Measurements from ENCODE around the gene GRM2. TPM values are rescaled to one million over a fixed set of nuclear protein-coding genes. Genes with fewer than 3 reads are reported as not detected.

The GRM2 gene
- total and polyA plus RNA-seq, 2 donors (not counting 1 experiment from before 2014, with no cell fraction given) = under 0.01 to 0.06 TPM

DNA sequence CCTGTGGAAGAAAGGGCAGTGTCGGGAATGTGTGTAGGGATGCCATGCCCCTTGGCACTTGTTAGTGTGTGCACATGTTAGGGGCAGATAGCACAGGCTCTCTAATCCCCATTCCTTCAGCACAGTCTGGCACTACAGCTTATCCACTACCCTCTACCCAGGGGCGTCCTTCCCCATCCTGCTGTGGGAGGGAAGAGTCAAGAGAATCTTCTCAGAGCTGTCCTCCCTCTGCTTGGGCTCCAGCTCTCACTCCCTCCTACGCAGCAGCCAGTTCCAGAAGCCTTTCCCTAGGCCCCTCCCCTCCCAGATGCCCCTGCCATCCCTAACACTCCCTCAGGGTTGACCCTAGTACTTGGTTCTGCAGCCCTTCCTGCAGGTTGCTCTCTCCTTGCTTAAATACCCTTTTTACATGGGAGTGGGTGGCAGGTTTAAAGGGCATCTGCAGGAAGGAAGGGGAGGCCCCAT, 815 bp upstream of the GRM2 start:
- DNase-seq (ENCODE audit: low read depth in 2 of 2) = no peak
- Histone ChIP-seq H4K20me1 (ENCODE audit: control insufficient read depth, extremely low read depth, insufficient read depth, low read length) (no peaks in the 10 kb centered on the region), H3K36me3 (ENCODE audit: control insufficient read depth, insufficient read depth, low read length) (no peaks in the 10 kb centered on the region), H3K79me2 (ENCODE audit: control insufficient read depth, insufficient read depth, low read length) (no peaks in the 10 kb centered on the region), H3K27ac (ENCODE audit: insufficient read depth, low read length) (no peak overlapping the region), H3K9me3 (ENCODE audit: control insufficient read depth, insufficient read depth, low read depth, low read length) (no peaks in the 10 kb centered on the region), H3K4me3 (replicated peaks in 1 of 4; ENCODE audit: control extremely low read depth in 1 of 4, insufficient read depth in 1 of 4, low read depth in 3 of 4, low read length in 4 of 4) (no peak overlapping the region), H3K9ac (ENCODE audit: insufficient read depth, low read length) (no peak overlapping the region), H3K4me1 (ENCODE audit: control insufficient read depth, extremely low read depth, insufficient read depth, low read length) (no peaks in the 10 kb centered on the region), H3K27me3 (ENCODE audit: control insufficient read depth, insufficient read depth, low read length) (no peaks in the 10 kb centered on the region), H2AFZ (ENCODE audit: low read length) (no peak overlapping the region), H3K4me2 (ENCODE audit: extremely low read depth, insufficient read depth, low read length) (no peak overlapping the region)
- TF ChIP-seq, protein P1, sequence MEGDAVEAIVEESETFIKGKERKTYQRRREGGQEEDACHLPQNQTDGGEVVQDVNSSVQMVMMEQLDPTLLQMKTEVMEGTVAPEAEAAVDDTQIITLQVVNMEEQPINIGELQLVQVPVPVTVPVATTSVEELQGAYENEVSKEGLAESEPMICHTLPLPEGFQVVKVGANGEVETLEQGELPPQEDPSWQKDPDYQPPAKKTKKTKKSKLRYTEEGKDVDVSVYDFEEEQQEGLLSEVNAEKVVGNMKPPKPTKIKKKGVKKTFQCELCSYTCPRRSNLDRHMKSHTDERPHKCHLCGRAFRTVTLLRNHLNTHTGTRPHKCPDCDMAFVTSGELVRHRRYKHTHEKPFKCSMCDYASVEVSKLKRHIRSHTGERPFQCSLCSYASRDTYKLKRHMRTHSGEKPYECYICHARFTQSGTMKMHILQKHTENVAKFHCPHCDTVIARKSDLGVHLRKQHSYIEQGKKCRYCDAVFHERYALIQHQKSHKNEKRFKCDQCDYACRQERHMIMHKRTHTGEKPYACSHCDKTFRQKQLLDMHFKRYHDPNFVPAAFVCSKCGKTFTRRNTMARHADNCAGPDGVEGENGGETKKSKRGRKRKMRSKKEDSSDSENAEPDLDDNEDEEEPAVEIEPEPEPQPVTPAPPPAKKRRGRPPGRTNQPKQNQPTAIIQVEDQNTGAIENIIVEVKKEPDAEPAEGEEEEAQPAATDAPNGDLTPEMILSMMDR (conservative IDR thresholded peaks at IDR 0.05 in 1 of 2, IDR thresholded peaks at IDR 0.05 in 1 of 2; ENCODE audit: low read depth in 1 of 2, low read length in 2 of 2) = no peak

DNA sequence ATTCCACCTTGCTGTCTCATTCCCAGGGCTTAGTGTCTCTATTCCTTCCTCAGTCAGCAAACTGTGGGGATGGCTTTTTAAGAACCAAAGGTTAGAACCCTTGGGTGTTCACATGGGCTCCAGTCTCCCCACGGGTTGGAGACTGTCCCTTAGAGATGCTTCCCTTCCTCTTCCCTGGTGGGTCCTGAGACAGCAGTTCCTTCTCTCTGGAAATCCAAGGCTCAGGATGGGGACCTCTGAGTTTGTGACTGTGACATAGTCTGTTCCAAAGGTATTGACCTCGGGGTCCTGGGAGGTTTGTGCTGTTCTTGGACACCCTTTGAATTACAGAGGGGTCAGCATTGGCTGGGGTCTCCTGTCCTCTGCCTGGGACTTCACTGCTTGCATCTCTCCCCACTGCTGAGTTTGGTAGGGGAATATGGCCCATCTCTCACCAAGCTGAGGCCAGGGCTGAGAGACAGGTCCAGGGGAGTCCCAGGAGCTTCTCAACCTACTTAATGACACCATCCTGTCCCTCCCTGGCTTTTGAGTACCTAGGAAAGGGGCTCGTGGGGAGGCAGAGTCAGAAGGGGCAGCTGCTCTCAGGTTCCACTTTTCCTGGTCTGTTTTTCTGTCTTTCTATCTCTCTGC, 1.5 kb downstream of the GRM2 start:
- no peak overlapping the region for H3K4me2 ChIP-seq (ENCODE audit: extremely low read depth, insufficient read depth, low read length)
- TF ChIP-seq, protein P1 (conservative IDR thresholded peaks at IDR 0.05 in 1 of 2, IDR thresholded peaks at IDR 0.05 in 1 of 2; ENCODE audit: low read depth in 1 of 2, low read length in 2 of 2) = no peak
- TF ChIP-seq EZH2 (IDR thresholded peaks at IDR 0.05; ENCODE audit: low read length, missing control alignments) = no peak
- no peak overlapping the region for H2AFZ ChIP-seq (ENCODE audit: low read length)
- no peak overlapping the region for H3K4me3 ChIP-seq (replicated peaks in 1 of 4; ENCODE audit: control extremely low read depth in 1 of 4, insufficient read depth in 1 of 4, low read depth in 3 of 4, low read length in 4 of 4)
- DNase-seq (ENCODE audit: low read depth in 2 of 2) = no peak
- H3K79me2 ChIP-seq (ENCODE audit: control insufficient read depth, insufficient read depth, low read length) = no peaks in the 10 kb centered on the region
- H3K9me3 ChIP-seq (ENCODE audit: control insufficient read depth, insufficient read depth, low read depth, low read length) = no peaks in the 10 kb centered on the region
- no peaks in the 10 kb centered on the region for H3K4me1 ChIP-seq (ENCODE audit: control insufficient read depth, extremely low read depth, insufficient read depth, low read length)
- H3K36me3 ChIP-seq (ENCODE audit: control insufficient read depth, insufficient read depth, low read length) = no peaks in the 10 kb centered on the region
- no peak overlapping the region for H3K9ac ChIP-seq (ENCODE audit: insufficient read depth, low read length)
- no peaks in the 10 kb centered on the region for H3K27me3 ChIP-seq (ENCODE audit: control insufficient read depth, insufficient read depth, low read length)
- no peak overlapping the region for H3K27ac ChIP-seq (ENCODE audit: insufficient read depth, low read length)
- H4K20me1 ChIP-seq (ENCODE audit: control insufficient read depth, extremely low read depth, insufficient read depth, low read length) = no peaks in the 10 kb centered on the region

DNA sequence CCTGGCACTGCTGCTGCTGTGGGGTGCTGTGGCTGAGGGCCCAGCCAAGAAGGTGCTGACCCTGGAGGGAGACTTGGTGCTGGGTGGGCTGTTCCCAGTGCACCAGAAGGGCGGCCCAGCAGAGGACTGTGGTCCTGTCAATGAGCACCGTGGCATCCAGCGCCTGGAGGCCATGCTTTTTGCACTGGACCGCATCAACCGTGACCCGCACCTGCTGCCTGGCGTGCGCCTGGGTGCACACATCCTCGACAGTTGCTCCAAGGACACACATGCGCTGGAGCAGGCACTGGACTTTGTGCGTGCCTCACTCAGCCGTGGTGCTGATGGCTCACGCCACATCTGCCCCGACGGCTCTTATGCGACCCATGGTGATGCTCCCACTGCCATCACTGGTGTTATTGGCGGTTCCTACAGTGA, 2.1 kb downstream of the GRM2 start:
- Histone ChIP-seq H2AFZ (ENCODE audit: low read length) (no peak overlapping the region), H3K27ac (ENCODE audit: insufficient read depth, low read length) (no peak overlapping the region), H3K27me3 (ENCODE audit: control insufficient read depth, insufficient read depth, low read length) (no peaks in the 10 kb centered on the region), H3K4me2 (ENCODE audit: extremely low read depth, insufficient read depth, low read length) (no peak overlapping the region), H3K4me1 (ENCODE audit: control insufficient read depth, extremely low read depth, insufficient read depth, low read length) (no peaks in the 10 kb centered on the region), H3K36me3 (ENCODE audit: control insufficient read depth, insufficient read depth, low read length) (no peaks in the 10 kb centered on the region), H3K9ac (ENCODE audit: insufficient read depth, low read length) (no peak overlapping the region), H4K20me1 (ENCODE audit: control insufficient read depth, extremely low read depth, insufficient read depth, low read length) (no peaks in the 10 kb centered on the region), H3K79me2 (ENCODE audit: control insufficient read depth, insufficient read depth, low read length) (no peaks in the 10 kb centered on the region), H3K9me3 (ENCODE audit: control insufficient read depth, insufficient read depth, low read depth, low read length) (no peaks in the 10 kb centered on the region), H3K4me3 (replicated peaks in 1 of 4; ENCODE audit: control extremely low read depth in 1 of 4, insufficient read depth in 1 of 4, low read depth in 3 of 4, low read length in 4 of 4) (no peak overlapping the region)
- TF ChIP-seq EZH2 (IDR thresholded peaks at IDR 0.05; ENCODE audit: low read length, missing control alignments) = no peak
- TF ChIP-seq, protein P1 (conservative IDR thresholded peaks at IDR 0.05 in 1 of 2, IDR thresholded peaks at IDR 0.05 in 1 of 2; ENCODE audit: low read depth in 1 of 2, low read length in 2 of 2) = no peak
- DNase-seq (ENCODE audit: low read depth in 2 of 2) = no peak

Data from fibroblast of lung (primary cell).